Ovary (tissue), 3 donors: Measurements from ENCODE around the gene TBX19.

ENCODE experiments used
- CTCF ChIP-seq, 3 donors: fragments of 450-650 bp in 2 of 3; fragments of 200-600 bp in 1 of 3; IDR thresholded peaks; one replicate each; pipeline versions ENCODE4 v1.5.1 to v1.8.0; 2016 to 2022; ENCODE audit warnings: antibody characterized with exemption in 3 of 3, mild to moderate bottlenecking in 1 of 3
- EP300 ChIP-seq: sonication (generic); formaldehyde crosslinking; IDR thresholded peaks from one replicate; pipeline ENCODE4 v1.6.1; 2017; ENCODE audit warnings: antibody characterized with exemption
- POLR2A ChIP-seq: fragments of 450-650 bp; IDR thresholded peaks from one replicate; pipeline ENCODE4 v1.6.1; 2017; ENCODE audit warnings: antibody characterized with exemption, mild to moderate bottlenecking, moderate library complexity
- donor health status: DM: no; HTN: no; CAD: no.

GRCh38 chr1:168260393-168260792, 20.3 kb upstream of the TBX19 start:
- TF ChIP-seq CTCF (IDR thresholded peaks at IDR 0.05), result no peak
- TF ChIP-seq POLR2A, result no peak
- TF ChIP-seq EP300, result no peak
